Ovary (tissue), 9 donors: ENCODE measurements around the gene TAF8. TPM values are rescaled to one million over a fixed set of nuclear protein-coding genes. Genes with fewer than 3 reads are reported as not detected.

ENCODE experiments used
- DNase-seq, 5 donors: peaks; one replicate each; pipeline ENCODE4 v3.0.0-alpha.2; 2019 to 2020
- H3K27ac ChIP-seq, 2 donors: fragments of 200-600 bp; one replicate each; pipeline versions ENCODE4 v1.5.1 to v1.8.0; 2019 to 2022
- H3K27me3 ChIP-seq: fragments of 200-600 bp; one replicate; pipeline ENCODE4 v1.8.0; 2022
- H3K36me3 ChIP-seq: fragments of 200-600 bp; sonication (generic); one replicate; pipeline ENCODE4 v1.5.1; 2019
- H3K4me1 ChIP-seq: one replicate; pipeline ENCODE4 v1.8.1; 2013; ENCODE audit warnings: mild to moderate bottlenecking, moderate library complexity; ENCODE audit not compliant: insufficient read depth
- H3K4me3 ChIP-seq: fragments of 200-600 bp; sonication (generic); one replicate; pipeline ENCODE4 v1.5.1; 2017
- H3K9me3 ChIP-seq, 2 donors: fragments of 200-600 bp in 1 of 2; sonication (generic) in 1 of 2; one replicate each; pipeline versions ENCODE4 v1.5.1 to v1.8.1; 2013 to 2019; ENCODE audit warnings: mild to moderate bottlenecking in 1 of 2, moderate library complexity in 1 of 2
- EP300 ChIP-seq: sonication (generic); formaldehyde crosslinking; IDR thresholded peaks from one replicate; pipeline ENCODE4 v1.6.1; 2017; ENCODE audit warnings: antibody characterized with exemption
- POLR2A ChIP-seq: fragments of 450-650 bp; IDR thresholded peaks from one replicate; pipeline ENCODE4 v1.6.1; 2017; ENCODE audit warnings: antibody characterized with exemption, mild to moderate bottlenecking, moderate library complexity
- WGBS, 3 donors: extraction: QIAGEN DNeasy Blood & Tissue Kit in 1 of 3; methylation state at CpG; one replicate each; pipeline versions ENCODE4 v1.1.5 to v1.1.7; 2013 to 2017; 5-methylcytosine and 5-hydroxymethylcytosine counted together
- intact Hi-C, 4 donors: fragments of 100-400 bp; cut with DNase I; formaldehyde crosslinking; loops; one replicate each; pipeline versions ENCODE4 v1.11.0 to v1.15.1; 2022 to 2023
- polyA plus RNA-seq, 2 donors: library from polyadenylated mRNA; stranded (reverse); fragments of 200-250 nt in 1 of 2; fragments of 350-450 nt in 1 of 2; fragmentation: Illumina TruSeq in 1 of 2; extraction: RNeasy Lipid Tissue Mini Kit (QIAGEN cat#74804) in 1 of 2; gene quantifications; one replicate each; pipeline ENCODE4 v1.2.3, GENCODE V29; 2013 to 2014
- total RNA-seq, 7 donors: library from RNA; depleted of rRNA in 2 of 7; stranded (reverse); fragments of >200 nt in 2 of 7; fragmentation: NEBNext Ultra II Directional in 3 of 7; extraction: Animal tissue kit (Norgen Biotek cat#: 25700) in 3 of 7; gene quantifications; one replicate each; pipeline versions ENCODE4 v1.1.0 to v1.2.4, GENCODE V29; 2016 to 2023
- TF ChIP-seq, protein P1 (sequence below), 3 donors: fragments of 450-650 bp in 2 of 3; fragments of 200-600 bp in 1 of 3; IDR thresholded peaks; one replicate each; pipeline versions ENCODE4 v1.5.1 to v1.8.0; 2016 to 2022; ENCODE audit warnings: antibody characterized with exemption in 3 of 3, mild to moderate bottlenecking in 1 of 3
- donor health status: DM: no; HTN: no; CAD: no; lungs with moderate emphysema.
- donor health status: DM: no; HTN: no; CAD: no.
- donor health status: Bipolar disorder and iron deficiency.
- donor health status: DM: yes; HTN: yes; CAD: no.
- donor health status: DM: no; HTN: no; CAD: no.
- donor health status: DM: yes; HTN: yes; CAD: no.

TAF8 gene
- total and polyA plus RNA-seq, 9 donors = 9.2 to 21.3 (median 12.9) TPM

DNA sequence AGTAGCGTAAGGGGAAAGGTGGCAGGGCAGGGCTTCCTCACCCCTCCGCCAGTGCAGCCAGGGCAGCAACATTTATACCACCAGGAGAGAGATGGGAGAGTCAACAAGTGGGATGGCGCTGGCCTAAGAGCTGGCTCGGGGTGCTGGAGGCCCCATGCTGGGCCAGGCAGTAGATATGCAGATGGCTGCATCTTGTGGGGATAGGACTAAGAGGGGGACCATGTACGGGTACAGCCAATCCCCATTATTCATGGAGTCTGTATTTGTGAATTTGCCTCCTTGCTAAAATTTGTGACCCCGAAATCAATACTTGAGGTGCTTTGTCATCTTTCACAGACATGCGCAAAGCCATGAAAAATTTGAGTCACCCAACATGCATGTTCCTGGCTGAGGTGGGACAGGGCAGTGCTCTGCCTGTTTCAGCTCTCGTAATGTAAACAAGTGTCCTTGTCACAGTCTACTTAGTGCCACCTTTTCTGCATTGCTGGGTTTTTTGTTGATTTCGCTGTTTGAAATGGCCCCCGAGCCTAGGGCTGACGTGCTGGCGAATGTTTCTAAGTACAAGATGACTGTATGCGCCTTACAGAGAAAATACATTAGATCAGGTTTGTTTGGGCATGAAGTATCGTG is 27.5 kb upstream of the TAF8 start:
- intact Hi-C loops = no loop called here
- Histone ChIP-seq H3K4me3 (no peak overlapping the region), H3K4me1 (peaks cover 7% of the 10 kb centered on the region), H3K36me3 (no peaks in the 10 kb centered on the region), H3K27ac (no peak overlapping the region), H3K9me3 (no peaks in the 10 kb centered on the region), H3K27me3 (no peaks in the 10 kb centered on the region)
- 87 to 92% (median 91%) methylated on average over 14 of the region's 14 CpGs for WGBS, 3 donors
- no peak for DNase-seq
- TF ChIP-seq EP300 (no peak), POLR2A (no peak)
- TF ChIP-seq, protein P1, sequence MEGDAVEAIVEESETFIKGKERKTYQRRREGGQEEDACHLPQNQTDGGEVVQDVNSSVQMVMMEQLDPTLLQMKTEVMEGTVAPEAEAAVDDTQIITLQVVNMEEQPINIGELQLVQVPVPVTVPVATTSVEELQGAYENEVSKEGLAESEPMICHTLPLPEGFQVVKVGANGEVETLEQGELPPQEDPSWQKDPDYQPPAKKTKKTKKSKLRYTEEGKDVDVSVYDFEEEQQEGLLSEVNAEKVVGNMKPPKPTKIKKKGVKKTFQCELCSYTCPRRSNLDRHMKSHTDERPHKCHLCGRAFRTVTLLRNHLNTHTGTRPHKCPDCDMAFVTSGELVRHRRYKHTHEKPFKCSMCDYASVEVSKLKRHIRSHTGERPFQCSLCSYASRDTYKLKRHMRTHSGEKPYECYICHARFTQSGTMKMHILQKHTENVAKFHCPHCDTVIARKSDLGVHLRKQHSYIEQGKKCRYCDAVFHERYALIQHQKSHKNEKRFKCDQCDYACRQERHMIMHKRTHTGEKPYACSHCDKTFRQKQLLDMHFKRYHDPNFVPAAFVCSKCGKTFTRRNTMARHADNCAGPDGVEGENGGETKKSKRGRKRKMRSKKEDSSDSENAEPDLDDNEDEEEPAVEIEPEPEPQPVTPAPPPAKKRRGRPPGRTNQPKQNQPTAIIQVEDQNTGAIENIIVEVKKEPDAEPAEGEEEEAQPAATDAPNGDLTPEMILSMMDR (IDR thresholded peaks at IDR 0.05) = no peak

GRCh38 chr6:42025066-42025844 is 25.1 kb upstream of the TAF8 start:
- DNase-seq = no peak
- H3K4me3 ChIP-seq = no peak overlapping the region
- intact Hi-C loops = no loop called here
- no peaks in the 10 kb centered on the region for H3K9me3 ChIP-seq
- H3K27ac ChIP-seq = no peak overlapping the region
- no peaks in the 10 kb centered on the region for H3K27me3 ChIP-seq
- TF ChIP-seq, protein P1 (IDR thresholded peaks at IDR 0.05) = no peak
- TF ChIP-seq POLR2A (no peak), EP300 (no peak)
- H3K4me1 ChIP-seq = peaks cover 19% of the 10 kb centered on the region
- 92 to 95% (median 95%) methylated on average over 11 of the region's 11 CpGs for WGBS, 3 donors
- no peaks in the 10 kb centered on the region for H3K36me3 ChIP-seq

- Histone ChIP-seq H3K4me3 (no peak overlapping the region), H3K27ac (no peak overlapping the region), H3K27me3 (no peaks in the 10 kb centered on the region), H3K36me3 (no peaks in the 10 kb centered on the region), H3K9me3 (no peaks in the 10 kb centered on the region), H3K4me1 (peaks cover 24% of the 10 kb centered on the region)
- no peak for TF ChIP-seq EP300
- no peak for DNase-seq
- intact Hi-C loops = no loop called here
- 79 to 92% (median 79%) methylated on average over 7 of the region's 7 CpGs for WGBS, 3 donors
Measured at GRCh38 chr6:42025845-42026243, 24.5 kb upstream of the TAF8 start.

- intact Hi-C loops = no loop called here
- H3K36me3 ChIP-seq = no peaks in the 10 kb centered on the region
- no peak overlapping the region for H3K4me3 ChIP-seq
- no peaks in the 10 kb centered on the region for H3K27me3 ChIP-seq
- H3K27ac ChIP-seq = no peak overlapping the region
- peaks cover 23% of the 10 kb centered on the region for H3K4me1 ChIP-seq
- DNase-seq = no peak
- 75 to 95% (median 85%) methylated on average over 4 of the region's 4 CpGs for WGBS, 3 donors
- H3K9me3 ChIP-seq = no peaks in the 10 kb centered on the region
- TF ChIP-seq POLR2A (no peak), EP300 (no peak)
- TF ChIP-seq, protein P1 (IDR thresholded peaks at IDR 0.05) = no peak
Measured at GRCh38 chr6:42026540-42026939, 23.8 kb upstream of the TAF8 start.
